NCI-H146 (cell line): Measurements from ENCODE around the gene RAB41.
"Not testable (repeated sequence)": the region's sequence is repeated elsewhere in the genome, so short reads cannot be mapped to it uniquely, and the experiment has no call there.

Source experiments
- DNase-seq: peaks from one replicate; lab custom pipeline; 2025; lab: John Stamatoyannopoulos, UW

Gene RAB41

GRCh38 chrX:70281951-70282350, at the start of gene RAB41:
Gene RAB41 (plus strand): TSS chrX:70282172. CDS start chrX:70282218, 46 bp downstream.
- no peak for DNase-seq

GRCh38 chrX:70234355-70234754, 47.6 kb upstream of the RAB41 start, which contains the start of gene AWAT1:
Gene AWAT1 (plus strand): TSS chrX:70234655. CDS start chrX:70234696, 41 bp downstream.
- no peak for DNase-seq

- no peak for DNase-seq
These were observed 41.2 kb upstream of the RAB41 start for GRCh38 chrX:70240751-70241150.

GRCh38 chrX:70241501-70241900, 40.5 kb upstream of the RAB41 start:
- DNase-seq: no peak

GRCh38 chrX:70243601-70244000, 38.4 kb upstream of the RAB41 start:
- DNase-seq: not testable (repeated sequence)

- no peak for DNase-seq
These were observed 37.1 kb upstream of the RAB41 start for GRCh38 chrX:70244881-70245280.

- DNase-seq: no peak
These were observed 34.7 kb upstream of the RAB41 start for GRCh38 chrX:70247252-70247651.

- no peak for DNase-seq
These were observed 29.5 kb upstream of the RAB41 start for GRCh38 chrX:70252491-70252890.

GRCh38 chrX:70253377-70254062, 28.5 kb upstream of the RAB41 start:
- DNase-seq: no peak

- DNase-seq: no peak
These were observed 27.9 kb upstream of the RAB41 start for GRCh38 chrX:70254063-70254400.

- DNase-seq: no peak
These were observed 27.1 kb upstream of the RAB41 start for GRCh38 chrX:70254909-70255308.

GRCh38 chrX:70255452-70255851, 26.5 kb upstream of the RAB41 start:
- no peak for DNase-seq

GRCh38 chrX:70257423-70258288, 24.3 kb upstream of the RAB41 start:
- DNase-seq: no peak

GRCh38 chrX:70260104-70260503, 21.9 kb upstream of the RAB41 start, which contains the start of gene P2RY4:
Gene P2RY4 (minus strand): TSS chrX:70260204. CDS start chrX:70259624, 580 bp downstream.
- no peak for DNase-seq

GRCh38 chrX:70262952-70263567, 18.9 kb upstream of the RAB41 start:
- DNase-seq: peak; percentile 73

- DNase-seq: no peak
These were observed 17.2 kb upstream of the RAB41 start for GRCh38 chrX:70264784-70265183.

- DNase-seq: no peak
These were observed 13.9 kb upstream of the RAB41 start, which contains the start of gene ARR3 for GRCh38 chrX:70268034-70268433. Gene ARR3 (plus strand): TSS chrX:70268334. CDS start chrX:70269386, 1,052 bp downstream.

- DNase-seq: not testable (repeated sequence)
These were observed 7.9 kb upstream of the RAB41 start for GRCh38 chrX:70274029-70274428.

- no peak for DNase-seq
These were observed 2.9 kb upstream of the RAB41 start for GRCh38 chrX:70279081-70279480.

GRCh38 chrX:70280573-70280972, 1.4 kb upstream of the RAB41 start:
- DNase-seq: no peak

GRCh38 chrX:70289168-70289792, 7.3 kb downstream of the RAB41 start:
- DNase-seq: no peak
